GM12875 (cell line): Measurements from ENCODE around the gene HSPG2.

ENCODE experiments used
- H3K4me3 ChIP-seq: one replicate; pipeline ENCODE4 v1.5.1; 2011; ENCODE audit warnings: low read depth, low read length, control low read depth
- TF ChIP-seq, protein P1 (sequence below): IDR thresholded peaks from 2 replicates; pipeline ENCODE4 v1.5.1; 2011; ENCODE audit warnings: low read depth, mild to moderate bottlenecking, control low read depth, inconsistent platforms, low read length, moderate library complexity, borderline replicate concordance; ENCODE audit not compliant: insufficient read depth

HSPG2 gene

DNA sequence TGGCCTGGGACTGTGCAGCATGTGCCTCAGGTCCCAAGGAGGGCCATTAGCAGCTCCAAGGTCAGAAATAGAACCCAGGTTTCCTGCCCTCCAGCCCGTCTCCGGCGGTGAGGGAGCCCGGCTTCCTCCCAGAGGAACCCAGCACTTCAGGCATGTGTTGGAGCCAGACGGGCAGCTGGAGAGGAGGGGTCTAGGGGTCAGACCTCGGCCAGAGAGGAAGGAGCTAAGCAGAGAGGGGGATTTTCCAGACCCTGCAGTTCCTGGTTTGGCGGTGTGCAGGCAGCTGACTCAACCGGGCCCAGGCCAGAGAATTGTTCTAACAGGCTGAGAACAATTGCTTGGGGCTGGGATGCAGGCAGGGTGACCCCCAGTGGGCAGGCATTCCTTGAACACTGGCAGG is 37.1 kb downstream of the HSPG2 start:
- H3K4me3 ChIP-seq: no peak overlapping the region
- TF ChIP-seq, protein P1, sequence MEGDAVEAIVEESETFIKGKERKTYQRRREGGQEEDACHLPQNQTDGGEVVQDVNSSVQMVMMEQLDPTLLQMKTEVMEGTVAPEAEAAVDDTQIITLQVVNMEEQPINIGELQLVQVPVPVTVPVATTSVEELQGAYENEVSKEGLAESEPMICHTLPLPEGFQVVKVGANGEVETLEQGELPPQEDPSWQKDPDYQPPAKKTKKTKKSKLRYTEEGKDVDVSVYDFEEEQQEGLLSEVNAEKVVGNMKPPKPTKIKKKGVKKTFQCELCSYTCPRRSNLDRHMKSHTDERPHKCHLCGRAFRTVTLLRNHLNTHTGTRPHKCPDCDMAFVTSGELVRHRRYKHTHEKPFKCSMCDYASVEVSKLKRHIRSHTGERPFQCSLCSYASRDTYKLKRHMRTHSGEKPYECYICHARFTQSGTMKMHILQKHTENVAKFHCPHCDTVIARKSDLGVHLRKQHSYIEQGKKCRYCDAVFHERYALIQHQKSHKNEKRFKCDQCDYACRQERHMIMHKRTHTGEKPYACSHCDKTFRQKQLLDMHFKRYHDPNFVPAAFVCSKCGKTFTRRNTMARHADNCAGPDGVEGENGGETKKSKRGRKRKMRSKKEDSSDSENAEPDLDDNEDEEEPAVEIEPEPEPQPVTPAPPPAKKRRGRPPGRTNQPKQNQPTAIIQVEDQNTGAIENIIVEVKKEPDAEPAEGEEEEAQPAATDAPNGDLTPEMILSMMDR: no peak

DNA sequence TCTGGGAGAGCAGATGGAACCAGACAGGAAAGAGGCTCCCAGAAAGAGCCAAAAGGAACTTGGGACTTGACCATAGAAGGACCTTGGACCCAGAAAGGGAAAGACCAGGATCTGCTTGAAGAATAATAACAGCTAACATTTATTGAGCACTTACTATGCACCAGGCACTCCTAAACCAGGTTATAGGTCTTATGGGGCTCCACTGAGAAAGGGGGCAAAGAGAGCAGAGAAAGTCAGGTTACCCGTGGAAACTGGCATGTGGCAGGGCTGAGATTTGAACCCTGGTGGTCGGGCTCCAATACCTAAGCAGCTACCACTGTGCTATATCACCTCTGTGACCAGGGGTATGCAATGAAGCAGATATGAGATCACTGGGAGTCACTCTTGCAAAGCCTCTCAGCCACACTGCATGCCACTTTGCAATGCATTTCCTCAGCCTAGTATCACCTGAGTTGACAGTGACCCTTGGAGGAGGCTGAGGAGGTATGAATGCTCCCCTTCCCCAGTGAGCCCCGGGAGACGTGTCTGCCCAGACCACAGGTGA is 37.8 kb downstream of the HSPG2 start:
- no peak overlapping the region for H3K4me3 ChIP-seq
- TF ChIP-seq, protein P1: no peak

DNA sequence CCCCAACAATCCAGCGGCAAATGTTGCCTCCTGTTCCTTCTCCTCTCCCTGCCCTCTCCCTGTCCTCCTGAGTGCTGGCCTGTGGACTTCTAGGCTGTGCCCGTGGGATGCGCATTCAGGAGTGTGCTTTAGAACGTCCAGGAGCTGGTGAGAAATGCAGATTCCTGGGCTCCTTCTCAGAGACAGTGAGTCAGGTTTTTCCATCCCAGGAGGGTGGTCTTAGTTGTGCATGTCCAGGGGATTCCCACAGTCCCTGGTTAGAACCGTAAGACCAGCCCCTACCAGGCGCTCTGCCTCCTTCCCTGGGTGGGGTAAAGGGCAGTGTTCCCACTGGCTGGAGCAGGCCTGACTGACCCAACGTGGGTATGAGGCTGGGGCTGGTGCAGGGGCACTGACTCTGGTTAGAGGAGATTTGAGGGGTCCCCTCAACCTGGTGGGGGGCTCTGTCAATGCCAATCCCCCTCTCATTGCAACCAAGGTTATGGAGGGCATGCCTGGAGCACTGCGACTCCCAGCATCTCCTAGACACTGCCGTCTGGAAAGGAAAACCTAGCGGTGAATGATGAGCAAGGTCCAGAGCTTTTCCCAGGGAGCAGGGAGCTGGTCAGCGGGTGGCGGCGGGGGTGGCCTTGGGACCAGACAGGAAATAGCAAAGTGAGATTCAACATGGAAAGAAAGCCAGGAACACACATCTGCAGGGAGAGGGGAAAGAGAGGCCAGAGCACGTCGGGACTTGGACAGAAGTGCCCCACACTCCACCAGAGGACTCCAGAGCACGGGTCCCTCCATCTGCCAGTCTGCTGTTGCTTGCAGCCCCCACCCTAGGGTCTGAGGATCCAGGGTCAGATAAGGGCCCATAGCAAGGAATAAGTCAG is 38.5 kb downstream of the HSPG2 start:
- no peak overlapping the region for H3K4me3 ChIP-seq
- TF ChIP-seq, protein P1: no peak

DNA sequence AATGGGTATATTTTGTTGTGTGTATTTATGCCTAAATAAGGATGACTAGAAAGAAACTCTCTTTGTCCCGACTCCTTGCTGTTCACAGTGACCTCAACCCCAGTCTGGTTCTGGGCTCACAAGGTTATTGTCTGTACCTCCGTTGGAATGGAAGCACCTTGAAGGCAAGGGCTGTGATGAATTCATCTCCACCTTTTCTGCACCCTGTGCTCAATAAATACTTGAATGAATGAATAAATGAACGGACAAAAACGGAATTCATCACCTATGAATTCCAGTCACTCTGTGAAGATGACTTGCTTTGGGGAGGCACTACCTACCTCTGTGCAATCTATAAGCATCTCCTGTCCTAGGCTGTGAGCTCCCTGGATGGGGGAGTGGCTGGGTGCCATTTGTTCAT is 39.3 kb downstream of the HSPG2 start:
- H3K4me3 ChIP-seq: no peak overlapping the region
- TF ChIP-seq, protein P1: no peak

DNA sequence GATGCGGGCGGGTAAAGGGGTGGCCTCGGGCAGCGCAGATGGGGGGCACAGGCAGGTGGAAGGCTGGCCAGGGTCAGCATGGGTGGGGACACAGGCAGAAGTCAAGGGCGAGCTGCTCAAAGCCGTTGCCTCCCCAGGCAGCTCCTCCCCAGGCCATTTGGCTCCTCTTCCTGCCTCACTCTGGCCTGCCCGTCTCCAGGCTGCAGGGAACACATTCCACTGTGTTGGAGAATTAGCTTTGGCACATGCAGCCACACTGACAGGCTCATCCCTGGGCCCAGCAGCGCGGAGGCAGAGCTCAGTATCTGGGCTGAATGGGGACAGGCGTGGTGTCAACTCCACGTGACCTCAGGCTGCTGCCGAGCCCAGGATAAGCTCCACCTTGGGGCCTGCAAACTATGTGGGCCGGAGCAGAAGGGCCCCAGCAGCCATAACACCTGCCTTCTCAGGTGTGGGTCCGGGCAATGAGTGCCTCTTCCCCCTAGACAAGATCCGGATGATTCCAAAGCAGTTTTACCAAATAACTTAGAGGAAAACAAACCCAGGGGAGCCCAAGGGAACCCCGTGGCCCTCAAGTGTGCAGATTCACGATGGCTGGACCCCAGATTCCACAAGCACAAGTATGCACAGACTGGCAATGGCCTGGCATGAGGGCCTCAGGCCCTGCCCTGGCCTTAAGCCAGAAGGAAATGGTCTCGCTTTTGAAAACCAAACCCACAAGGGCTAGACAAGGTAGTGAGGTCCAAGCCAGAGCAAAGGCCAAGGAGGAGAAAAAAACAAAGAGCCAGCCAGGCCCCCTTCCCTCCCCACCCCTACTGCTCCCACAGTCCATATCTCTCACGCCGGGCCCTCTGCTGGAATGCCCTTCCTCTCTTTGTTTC is 40.2 kb downstream of the HSPG2 start:
- TF ChIP-seq, protein P1: no peak
- H3K4me3 ChIP-seq: no peak overlapping the region

DNA sequence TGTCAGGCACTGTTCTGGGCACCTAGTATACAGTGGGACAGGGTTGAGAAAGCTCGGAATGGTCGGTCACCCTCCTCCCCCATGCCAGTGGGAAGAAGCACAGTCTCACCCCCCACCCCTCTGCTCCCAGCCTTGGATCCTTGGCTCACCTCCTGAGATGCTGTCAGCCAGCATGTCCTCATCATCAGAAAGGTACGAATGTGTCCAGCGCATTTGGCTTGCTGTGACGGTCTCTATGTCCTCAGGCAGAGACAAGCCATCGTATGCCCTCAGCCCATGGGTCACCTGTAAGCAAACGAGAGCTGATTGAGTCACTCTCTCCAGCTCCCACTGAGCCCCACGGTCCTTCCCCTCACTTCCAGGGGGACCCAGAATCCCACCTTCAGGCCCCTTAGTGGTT is 41.1 kb downstream of the HSPG2 start:
- TF ChIP-seq, protein P1: no peak
- no peak overlapping the region for H3K4me3 ChIP-seq
